Testis (tissue), 3 donors: Measurements from ENCODE around the gene SOCS6. TPM values are rescaled to one million over a fixed set of nuclear protein-coding genes. Genes with fewer than 3 reads are reported as not detected.

Experiments
- DNase-seq: peaks from one replicate; pipeline ENCODE4 v3.0.0-alpha.2; 2019
- H3K27ac ChIP-seq, 2 donors: fragments of 200-600 bp; sonication (generic); one replicate each; pipeline ENCODE4 v1.5.1; 2019
- H3K27me3 ChIP-seq: fragments of 200-600 bp; sonication (generic); one replicate; pipeline ENCODE4 v1.5.1; 2019
- H3K36me3 ChIP-seq: fragments of 200-600 bp; sonication (generic); one replicate; pipeline ENCODE4 v1.5.1; 2017; ENCODE audit warnings: low read depth; ENCODE audit errors: missing control alignments
- H3K4me1 ChIP-seq: fragments of 200-600 bp; sonication (generic); one replicate; pipeline ENCODE4 v1.5.1; 2019
- H3K4me3 ChIP-seq, 2 donors: fragments of 200-600 bp; sonication (generic); one replicate each; pipeline ENCODE4 v1.5.1; 2017 to 2019
- H3K9me3 ChIP-seq: fragments of 200-600 bp; sonication (generic); one replicate; pipeline ENCODE4 v1.5.1; 2017
- POLR2A ChIP-seq: fragments of 450-650 bp; IDR thresholded peaks from one replicate; pipeline ENCODE4 v1.6.1; 2017; ENCODE audit warnings: antibody characterized with exemption, mild to moderate bottlenecking, moderate library complexity
- WGBS, 2 donors: methylation state at CpG; one replicate each; pipeline ENCODE4 v1.1.5; 2018; 5-methylcytosine and 5-hydroxymethylcytosine counted together
- intact Hi-C: fragments of 100-400 bp; cut with DNase I; formaldehyde crosslinking; loops from one replicate; pipeline ENCODE4 v1.15.1; 2023; ENCODE audit warnings: low total_unique reads
- polyA plus RNA-seq: library from polyadenylated mRNA; stranded (reverse); fragments of 350-450 nt; fragmentation: Illumina TruSeq; extraction: RNeasy Lipid Tissue Mini Kit (QIAGEN cat#74804); gene quantifications from one replicate; pipeline ENCODE4 v1.2.3, GENCODE V29; 2014; ENCODE audit warnings: low read depth, low replicate concordance; ENCODE audit not compliant: insufficient read depth
- total RNA-seq, 2 donors: library from RNA; depleted of rRNA; stranded (reverse); fragments of >200 nt; gene quantifications; one replicate each; pipeline ENCODE4 v1.2.3, GENCODE V29; 2016
- TF ChIP-seq, protein P1 (sequence below), 3 experiments: fragments of 450-650 bp in 2 of 3; fragments of 200-600 bp in 1 of 3; sonication (generic) in 1 of 3; IDR thresholded peaks; one replicate each; pipeline ENCODE4 v1.5.1; 2016 to 2019; ENCODE audit warnings: antibody characterized with exemption in 3 of 3, mild to moderate bottlenecking in 2 of 3, moderate library complexity in 1 of 3

Gene SOCS6
- total and polyA plus RNA-seq, 3 donors from 2014 or later, result 12.7 to 22.9 (median 20.9) TPM

DNA sequence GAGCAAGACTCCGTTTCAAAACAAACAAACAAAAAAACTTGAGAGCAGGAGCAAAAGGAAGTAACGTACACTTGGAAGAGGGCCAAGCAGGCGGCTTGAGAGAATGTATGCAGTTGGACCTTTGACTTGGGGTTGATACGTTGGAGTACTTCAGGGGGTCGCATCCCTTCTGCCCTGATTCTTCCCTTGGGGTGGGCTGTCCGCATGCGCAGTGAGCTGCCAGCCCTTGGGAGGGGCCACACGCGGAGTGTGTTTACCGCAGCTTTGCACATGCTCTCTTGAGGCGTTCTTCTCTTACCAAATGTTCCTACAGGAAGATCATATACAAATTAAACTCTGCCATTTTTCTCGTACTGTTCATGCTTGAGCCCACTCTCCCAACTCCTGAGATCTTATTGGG is 38.1 kb upstream of the SOCS6 start:
- 68 to 71% methylated on average over 12 of the region's 12 CpGs for WGBS, 2 donors
- peak; percentile 67 for DNase-seq
- Histone ChIP-seq H3K27me3 (no peaks in the 10 kb centered on the region), H3K4me3 (peak overlapping the region; percentile 34 to 41), H3K9me3 (no peaks in the 10 kb centered on the region), H3K27ac (no peak overlapping the region), H3K36me3 (no peaks in the 10 kb centered on the region), H3K4me1 (no peaks in the 10 kb centered on the region)
- intact Hi-C loops, result no loop called here
- TF ChIP-seq POLR2A, result no peak
- TF ChIP-seq, protein P1, sequence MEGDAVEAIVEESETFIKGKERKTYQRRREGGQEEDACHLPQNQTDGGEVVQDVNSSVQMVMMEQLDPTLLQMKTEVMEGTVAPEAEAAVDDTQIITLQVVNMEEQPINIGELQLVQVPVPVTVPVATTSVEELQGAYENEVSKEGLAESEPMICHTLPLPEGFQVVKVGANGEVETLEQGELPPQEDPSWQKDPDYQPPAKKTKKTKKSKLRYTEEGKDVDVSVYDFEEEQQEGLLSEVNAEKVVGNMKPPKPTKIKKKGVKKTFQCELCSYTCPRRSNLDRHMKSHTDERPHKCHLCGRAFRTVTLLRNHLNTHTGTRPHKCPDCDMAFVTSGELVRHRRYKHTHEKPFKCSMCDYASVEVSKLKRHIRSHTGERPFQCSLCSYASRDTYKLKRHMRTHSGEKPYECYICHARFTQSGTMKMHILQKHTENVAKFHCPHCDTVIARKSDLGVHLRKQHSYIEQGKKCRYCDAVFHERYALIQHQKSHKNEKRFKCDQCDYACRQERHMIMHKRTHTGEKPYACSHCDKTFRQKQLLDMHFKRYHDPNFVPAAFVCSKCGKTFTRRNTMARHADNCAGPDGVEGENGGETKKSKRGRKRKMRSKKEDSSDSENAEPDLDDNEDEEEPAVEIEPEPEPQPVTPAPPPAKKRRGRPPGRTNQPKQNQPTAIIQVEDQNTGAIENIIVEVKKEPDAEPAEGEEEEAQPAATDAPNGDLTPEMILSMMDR (IDR thresholded peaks at IDR 0.05), result no peak

DNA sequence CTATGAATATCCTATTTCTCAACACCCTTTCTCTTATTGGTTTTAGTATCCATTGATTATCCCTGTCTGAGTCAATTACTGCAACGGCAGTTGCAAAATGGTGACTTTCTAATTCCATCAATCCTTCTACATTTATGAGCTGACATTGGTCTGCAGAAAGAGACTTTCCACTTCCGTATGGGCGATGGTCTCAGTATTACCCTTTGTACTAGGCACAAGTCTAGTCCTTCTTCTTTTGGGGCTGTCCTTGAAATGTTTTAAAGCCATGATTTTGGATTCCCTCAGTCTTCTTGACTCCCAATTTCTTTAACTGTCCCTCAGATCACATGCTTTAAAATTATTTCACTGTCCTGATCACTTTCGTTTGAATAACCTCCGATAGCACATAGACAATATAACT is 32.7 kb upstream of the SOCS6 start:
- intact Hi-C loops, result no loop called here
- TF ChIP-seq POLR2A, result no peak
- TF ChIP-seq, protein P1 (IDR thresholded peaks at IDR 0.05), result no peak
- WGBS, 2 donors, result 77 to 91% methylated on average over 5 of the region's 5 CpGs

GRCh38 chr18:70256994-70257393 is 31.9 kb upstream of the SOCS6 start:
- TF ChIP-seq POLR2A, result no peak
- TF ChIP-seq, protein P1 (IDR thresholded peaks at IDR 0.05), result no peak
- no peaks in the 10 kb centered on the region for H3K27me3 ChIP-seq
- H3K4me1 ChIP-seq, result no peaks in the 10 kb centered on the region
- no peak overlapping the region for H3K27ac ChIP-seq
- H3K36me3 ChIP-seq, result no peaks in the 10 kb centered on the region
- DNase-seq, result no peak
- intact Hi-C loops, result no loop called here
- WGBS, 2 donors, result 65 to 84% methylated on average over 4 of the region's 4 CpGs
- H3K4me3 ChIP-seq, result no peak overlapping the region
- H3K9me3 ChIP-seq, result no peaks in the 10 kb centered on the region

More for the DNA sequence above, 32.7 kb upstream of the SOCS6 start:
- no peak for DNase-seq
- no peak overlapping the region for H3K4me3 ChIP-seq
- H3K27me3 ChIP-seq, result no peaks in the 10 kb centered on the region
- no peaks in the 10 kb centered on the region for H3K9me3 ChIP-seq
- H3K27ac ChIP-seq, result no peak overlapping the region
- no peaks in the 10 kb centered on the region for H3K36me3 ChIP-seq
- H3K4me1 ChIP-seq, result no peaks in the 10 kb centered on the region

DNA sequence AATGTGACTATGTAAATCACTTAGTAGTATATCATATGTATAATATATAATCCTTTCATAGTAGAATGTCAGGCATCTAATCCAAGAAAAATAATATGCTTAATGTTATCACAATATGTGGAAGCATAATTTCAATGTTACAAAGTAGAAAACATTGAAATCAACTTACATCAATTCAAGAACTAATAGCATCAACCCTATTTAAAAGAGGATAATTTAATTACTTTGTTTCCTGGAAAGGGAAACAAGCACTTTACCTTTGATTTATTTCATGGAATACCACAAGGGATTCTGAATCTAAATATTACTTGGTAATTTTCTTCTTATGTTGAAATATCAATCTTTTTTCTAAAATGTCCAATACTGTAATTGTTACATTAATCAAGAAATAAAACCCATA is 30.6 kb upstream of the SOCS6 start:
- Histone ChIP-seq H3K36me3 (no peaks in the 10 kb centered on the region), H3K27ac (no peak overlapping the region), H3K27me3 (no peaks in the 10 kb centered on the region), H3K4me1 (no peaks in the 10 kb centered on the region), H3K9me3 (no peaks in the 10 kb centered on the region), H3K4me3 (no peak overlapping the region)
- intact Hi-C loops, result no loop called here
- no peak for DNase-seq
- no peak for TF ChIP-seq POLR2A
- TF ChIP-seq, protein P1 (IDR thresholded peaks at IDR 0.05), result no peak

- no peaks in the 10 kb centered on the region for H3K36me3 ChIP-seq
- no peak overlapping the region for H3K27ac ChIP-seq
- DNase-seq, result no peak
- H3K4me3 ChIP-seq, result no peak overlapping the region
- H3K27me3 ChIP-seq, result no peaks in the 10 kb centered on the region
- intact Hi-C loops, result no loop called here
- no peak for TF ChIP-seq POLR2A
- TF ChIP-seq, protein P1 (IDR thresholded peaks at IDR 0.05), result no peak
- no peaks in the 10 kb centered on the region for H3K4me1 ChIP-seq
- H3K9me3 ChIP-seq, result no peaks in the 10 kb centered on the region
- 89% methylated on average over 6 of the region's 6 CpGs for WGBS, 2 donors
These were observed 28.2 kb upstream of the SOCS6 start for GRCh38 chr18:70260683-70261082.
